ENCODE results near the gene RHAG.

The RHAG gene

GRCh38 chr6:49565261-49565660 is 71.4 kb downstream of the RHAG start:
- DNase-seq (ENCODE audit: low read depth, low spot score) = no peak
- no peak overlapping the region for H3K27ac ChIP-seq (ENCODE audit: low read length)
- H3K27me3 ChIP-seq (ENCODE audit: control insufficient read depth, insufficient read depth, low read length) = no peaks in the 10 kb centered on the region
- H3K36me3 ChIP-seq (ENCODE audit: control insufficient read depth, insufficient read depth, low read length) = no peaks in the 10 kb centered on the region
- H3K4me1 ChIP-seq (ENCODE audit: control insufficient read depth, insufficient read depth, low read length) = no peaks in the 10 kb centered on the region
- H3K9me3 ChIP-seq (ENCODE audit: control insufficient read depth, insufficient read depth, low read length) = no peaks in the 10 kb centered on the region
- no CpG with 5 or more reads among the region's 2 CpGs for WGBS (ENCODE audit: insufficient coverage, insufficient read length)
- no peak overlapping the region for H3K4me3 ChIP-seq (ENCODE audit: low read length)

DNA sequence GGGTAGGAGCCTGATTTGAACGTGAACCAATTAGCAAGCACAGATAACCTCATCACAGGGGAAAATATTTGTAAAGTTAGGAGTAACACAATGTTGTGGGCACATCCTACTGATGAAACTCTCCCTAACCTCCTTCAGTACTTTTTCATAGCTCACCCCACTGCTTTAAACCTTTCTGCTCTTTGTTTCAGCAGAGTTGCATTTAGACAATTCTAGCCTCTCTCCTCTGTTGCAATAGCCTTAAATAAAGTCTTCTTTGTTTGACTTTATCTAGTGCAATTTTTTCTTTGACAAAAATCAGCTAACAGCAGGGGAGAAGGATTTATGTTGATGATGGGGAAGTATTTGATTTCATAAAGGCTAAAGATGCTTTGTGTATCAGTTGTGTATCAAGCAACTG is 72.1 kb downstream of the RHAG start:
- Histone ChIP-seq H3K4me1 (ENCODE audit: control insufficient read depth, insufficient read depth, low read length) (no peaks in the 10 kb centered on the region), H3K9me3 (ENCODE audit: control insufficient read depth, insufficient read depth, low read length) (no peaks in the 10 kb centered on the region), H3K27ac (ENCODE audit: low read length) (no peak overlapping the region), H3K36me3 (ENCODE audit: control insufficient read depth, insufficient read depth, low read length) (no peaks in the 10 kb centered on the region), H3K27me3 (ENCODE audit: control insufficient read depth, insufficient read depth, low read length) (no peaks in the 10 kb centered on the region; the same call in 1 of the 2 replicates), H3K4me3 (ENCODE audit: low read length) (no peak overlapping the region)
- no peak for DNase-seq (ENCODE audit: low read depth, low spot score)
- WGBS (ENCODE audit: insufficient coverage, insufficient read length) = no CpG with 5 or more reads among the region's 1 CpG

DNA sequence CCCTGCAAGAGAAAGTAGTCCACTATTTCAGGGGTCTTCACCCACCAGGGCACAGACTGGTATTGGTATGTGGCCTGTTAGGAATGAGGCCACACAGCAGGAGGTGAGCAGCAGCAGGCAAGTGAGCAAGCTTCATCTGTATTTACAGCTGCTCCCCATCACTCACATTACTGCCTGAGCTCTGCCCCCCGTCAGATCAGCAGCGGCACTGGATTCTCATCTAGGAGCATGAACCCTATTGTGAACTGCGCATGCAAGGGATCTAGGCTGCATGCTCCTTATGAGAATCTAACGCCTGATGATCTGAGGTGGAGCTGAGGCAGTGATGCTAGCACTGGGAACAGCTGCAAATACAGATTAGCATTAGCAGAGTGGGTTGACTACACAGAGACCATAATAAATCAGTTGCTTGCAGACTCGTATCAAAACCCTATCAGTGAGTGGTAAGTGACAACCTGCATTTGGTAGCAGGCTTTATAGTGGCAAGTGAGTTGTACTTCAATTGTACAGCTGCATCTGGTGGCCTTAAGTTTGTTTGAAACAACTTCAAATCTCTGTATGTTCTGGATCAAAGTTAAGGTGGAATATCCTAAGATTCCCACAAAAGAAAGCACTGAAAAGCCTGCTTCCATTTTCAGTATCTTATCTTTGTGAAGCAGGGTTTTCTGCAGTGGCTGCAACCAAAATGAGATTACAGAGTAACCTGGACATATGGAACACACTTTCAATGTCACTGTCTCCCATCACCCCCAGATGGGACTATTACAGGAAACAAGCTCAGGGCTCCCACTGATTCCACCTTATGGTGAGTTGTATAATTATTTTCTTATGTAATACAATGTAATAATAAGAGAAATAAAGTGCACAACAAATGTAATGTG is 73.4 kb downstream of the RHAG start:
- no peaks in the 10 kb centered on the region for H3K4me1 ChIP-seq (ENCODE audit: control insufficient read depth, insufficient read depth, low read length)
- WGBS (ENCODE audit: insufficient coverage, insufficient read length) = no CpG with 5 or more reads among the region's 5 CpGs
- no peak overlapping the region for H3K27ac ChIP-seq (ENCODE audit: low read length)
- H3K9me3 ChIP-seq (ENCODE audit: control insufficient read depth, insufficient read depth, low read length) = no peaks in the 10 kb centered on the region
- no peak for DNase-seq (ENCODE audit: low read depth, low spot score)
- H3K4me3 ChIP-seq (ENCODE audit: low read length) = no peak overlapping the region
- H3K36me3 ChIP-seq (ENCODE audit: control insufficient read depth, insufficient read depth, low read length) = no peaks in the 10 kb centered on the region
- H3K27me3 ChIP-seq (ENCODE audit: control insufficient read depth, insufficient read depth, low read length) = peaks cover under 1% of the 10 kb centered on the region; the same call in 1 of the 2 replicates

- no peak overlapping the region for H3K4me3 ChIP-seq (ENCODE audit: low read length)
- no peak overlapping the region for H3K27ac ChIP-seq (ENCODE audit: low read length)
- peaks cover 4% of the 10 kb centered on the region; the same call in 1 of the 2 replicates for H3K27me3 ChIP-seq (ENCODE audit: control insufficient read depth, insufficient read depth, low read length)
Measured at GRCh38 chr6:49558238-49558637, 78.4 kb downstream of the RHAG start.

DNA sequence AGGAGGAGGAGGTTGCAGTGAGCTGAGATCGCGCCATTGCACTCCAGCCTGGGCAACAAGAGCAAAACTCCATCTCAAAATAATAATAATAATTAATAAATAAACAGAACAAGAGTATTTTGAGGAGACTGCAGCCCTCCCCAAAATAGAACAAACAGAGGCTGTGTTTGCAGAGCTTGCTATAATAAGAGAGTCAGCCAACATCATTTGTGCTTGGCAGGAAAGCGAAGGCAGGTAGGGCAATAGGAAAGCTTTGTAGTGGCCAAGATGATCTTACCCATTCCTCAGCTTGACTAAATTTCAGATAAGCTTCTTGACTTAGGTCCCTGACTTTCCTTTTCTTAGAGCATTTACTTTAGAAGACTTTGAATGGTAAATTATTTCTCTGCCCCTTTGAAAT is 79.5 kb downstream of the RHAG start:
- peaks cover 4% of the 10 kb centered on the region; the same call in 1 of the 2 replicates for H3K27me3 ChIP-seq (ENCODE audit: control insufficient read depth, insufficient read depth, low read length)
- no peak for DNase-seq (ENCODE audit: low read depth, low spot score)
- H3K4me1 ChIP-seq (ENCODE audit: control insufficient read depth, insufficient read depth, low read length) = no peaks in the 10 kb centered on the region
- no peak overlapping the region for H3K27ac ChIP-seq (ENCODE audit: low read length)
- H3K36me3 ChIP-seq (ENCODE audit: control insufficient read depth, insufficient read depth, low read length) = no peaks in the 10 kb centered on the region
- WGBS (ENCODE audit: insufficient coverage, insufficient read length) = no CpG with 5 or more reads among the region's 3 CpGs
- H3K4me3 ChIP-seq (ENCODE audit: low read length) = no peak overlapping the region
- no peaks in the 10 kb centered on the region for H3K9me3 ChIP-seq (ENCODE audit: control insufficient read depth, insufficient read depth, low read length)

More at GRCh38 chr6:49558238-49558637, 78.4 kb downstream of the RHAG start:
- H3K36me3 ChIP-seq (ENCODE audit: control insufficient read depth, insufficient read depth, low read length) = no peaks in the 10 kb centered on the region
- DNase-seq (ENCODE audit: low read depth, low spot score) = no peak
- no peaks in the 10 kb centered on the region for H3K9me3 ChIP-seq (ENCODE audit: control insufficient read depth, insufficient read depth, low read length)
- H3K4me1 ChIP-seq (ENCODE audit: control insufficient read depth, insufficient read depth, low read length) = no peaks in the 10 kb centered on the region

GRCh38 chr6:49556429-49556837 is 80.2 kb downstream of the RHAG start:
- Histone ChIP-seq H3K36me3 (ENCODE audit: control insufficient read depth, insufficient read depth, low read length) (no peaks in the 10 kb centered on the region), H3K27ac (ENCODE audit: low read length) (no peak overlapping the region), H3K27me3 (ENCODE audit: control insufficient read depth, insufficient read depth, low read length) (peaks cover 4% of the 10 kb centered on the region; the same call in 1 of the 2 replicates), H3K4me1 (ENCODE audit: control insufficient read depth, insufficient read depth, low read length) (no peaks in the 10 kb centered on the region), H3K4me3 (ENCODE audit: low read length) (no peak overlapping the region), H3K9me3 (ENCODE audit: control insufficient read depth, insufficient read depth, low read length) (no peaks in the 10 kb centered on the region)
- DNase-seq (ENCODE audit: low read depth, low spot score) = no peak

DNA sequence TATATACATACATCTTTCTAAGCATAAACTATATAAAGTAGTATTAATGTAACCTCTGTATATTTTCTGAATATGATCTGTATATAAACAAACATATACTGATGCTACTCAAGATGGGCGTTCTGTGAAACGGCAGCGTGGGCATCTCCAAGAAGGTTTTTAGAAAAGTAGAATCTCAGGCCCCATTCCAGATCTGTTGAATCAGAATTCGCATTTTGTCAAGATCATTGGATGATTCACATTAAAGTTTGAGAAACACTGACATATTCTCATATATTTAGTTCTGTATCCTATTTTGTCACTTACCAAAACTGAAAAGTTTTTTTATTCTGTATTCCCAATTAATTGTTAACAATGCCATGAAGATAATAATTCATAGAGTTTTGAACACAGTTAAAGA is 80.7 kb downstream of the RHAG start:
- H3K4me1 ChIP-seq (ENCODE audit: control insufficient read depth, insufficient read depth, low read length) = no peaks in the 10 kb centered on the region
- no peak overlapping the region for H3K27ac ChIP-seq (ENCODE audit: low read length)
- H3K36me3 ChIP-seq (ENCODE audit: control insufficient read depth, insufficient read depth, low read length) = no peaks in the 10 kb centered on the region
- WGBS (ENCODE audit: insufficient coverage, insufficient read length) = no CpG with 5 or more reads among the region's 4 CpGs
- no peaks in the 10 kb centered on the region for H3K9me3 ChIP-seq (ENCODE audit: control insufficient read depth, insufficient read depth, low read length)
- DNase-seq (ENCODE audit: low read depth, low spot score) = no peak
- H3K27me3 ChIP-seq (ENCODE audit: control insufficient read depth, insufficient read depth, low read length) = peaks cover 4% of the 10 kb centered on the region; the same call in 1 of the 2 replicates
- no peak overlapping the region for H3K4me3 ChIP-seq (ENCODE audit: low read length)

All from iPS DF 6.9 (cell line).